ENCODE measurements around the gene GBX1.

GRCh38 chr7:151207804-151208203 lies 40.3 kb upstream of the GBX1 start:
- TF ChIP-seq, protein P1, sequence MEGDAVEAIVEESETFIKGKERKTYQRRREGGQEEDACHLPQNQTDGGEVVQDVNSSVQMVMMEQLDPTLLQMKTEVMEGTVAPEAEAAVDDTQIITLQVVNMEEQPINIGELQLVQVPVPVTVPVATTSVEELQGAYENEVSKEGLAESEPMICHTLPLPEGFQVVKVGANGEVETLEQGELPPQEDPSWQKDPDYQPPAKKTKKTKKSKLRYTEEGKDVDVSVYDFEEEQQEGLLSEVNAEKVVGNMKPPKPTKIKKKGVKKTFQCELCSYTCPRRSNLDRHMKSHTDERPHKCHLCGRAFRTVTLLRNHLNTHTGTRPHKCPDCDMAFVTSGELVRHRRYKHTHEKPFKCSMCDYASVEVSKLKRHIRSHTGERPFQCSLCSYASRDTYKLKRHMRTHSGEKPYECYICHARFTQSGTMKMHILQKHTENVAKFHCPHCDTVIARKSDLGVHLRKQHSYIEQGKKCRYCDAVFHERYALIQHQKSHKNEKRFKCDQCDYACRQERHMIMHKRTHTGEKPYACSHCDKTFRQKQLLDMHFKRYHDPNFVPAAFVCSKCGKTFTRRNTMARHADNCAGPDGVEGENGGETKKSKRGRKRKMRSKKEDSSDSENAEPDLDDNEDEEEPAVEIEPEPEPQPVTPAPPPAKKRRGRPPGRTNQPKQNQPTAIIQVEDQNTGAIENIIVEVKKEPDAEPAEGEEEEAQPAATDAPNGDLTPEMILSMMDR (conservative IDR thresholded peaks at IDR 0.05; ENCODE audit: low read length) = no peak
- TF ChIP-seq EZH2phosphoT487 (IDR thresholded peaks at IDR 0.05; ENCODE audit: borderline replicate concordance) = no peak

Data from Loucy (cell line).